Fibroblast of lung (primary cell): Measurements from ENCODE around the gene PLLP. TPM values are rescaled to one million over a fixed set of nuclear protein-coding genes. Genes with fewer than 3 reads are reported as not detected.

Experiments
- DNase-seq, 2 donors: peaks; one replicate each; pipeline versions ENCODE4 v3.0.0 to v3.0.0-alpha.2; 2010; ENCODE audit warnings: low read depth in 2 of 2
- H2AFZ ChIP-seq: 2 replicates; pipeline ENCODE4 v1.5.1; 2012; ENCODE audit warnings: low read length, control low read depth, inconsistent platforms
- H3K27ac ChIP-seq: 2 replicates; pipeline ENCODE4 v1.5.1; 2011; ENCODE audit warnings: low read length, control low read depth; ENCODE audit not compliant: insufficient read depth
- H3K27me3 ChIP-seq: 2 replicates; pipeline ENCODE4 v1.5.1; 2011; ENCODE audit warnings: mild to moderate bottlenecking, low read length; ENCODE audit not compliant: control insufficient read depth, insufficient read depth
- H3K36me3 ChIP-seq: 2 replicates; pipeline ENCODE4 v1.5.1; 2011; ENCODE audit warnings: low read length; ENCODE audit not compliant: control insufficient read depth, insufficient read depth
- H3K4me1 ChIP-seq: 2 replicates; pipeline ENCODE4 v1.5.1; 2011; ENCODE audit warnings: low read length; ENCODE audit not compliant: control insufficient read depth, insufficient read depth; ENCODE audit errors: extremely low read depth
- H3K4me2 ChIP-seq: 2 replicates; pipeline ENCODE4 v1.5.1; 2011; ENCODE audit warnings: low read length, control low read depth; ENCODE audit not compliant: insufficient read depth; ENCODE audit errors: extremely low read depth
- H3K4me3 ChIP-seq, 4 experiments: fragments of 200-600 bp in 1 of 4; sonication (generic) in 1 of 4; replicated peaks in 1 of 4; 2 replicates each; pipeline ENCODE4 v1.5.1; 2011 to 2016; ENCODE audit warnings: low read length in 4 of 4, low read depth in 3 of 4, mild to moderate bottlenecking in 3 of 4, control low read depth in 2 of 4, inconsistent platforms in 1 of 4, mixed read lengths in 1 of 4; ENCODE audit not compliant: insufficient read depth in 1 of 4; ENCODE audit errors: control extremely low read depth in 1 of 4
- H3K79me2 ChIP-seq: 2 replicates; pipeline ENCODE4 v1.5.1; 2012; ENCODE audit warnings: mild to moderate bottlenecking, low read length, inconsistent platforms; ENCODE audit not compliant: control insufficient read depth, insufficient read depth
- H3K9ac ChIP-seq: 2 replicates; pipeline ENCODE4 v1.5.1; 2011; ENCODE audit warnings: mild to moderate bottlenecking, low read length, control low read depth; ENCODE audit not compliant: insufficient read depth
- H3K9me3 ChIP-seq: 2 replicates; pipeline ENCODE4 v1.5.1; 2012; ENCODE audit warnings: low read depth, low read length; ENCODE audit not compliant: control insufficient read depth, insufficient read depth
- H4K20me1 ChIP-seq: 2 replicates; pipeline ENCODE4 v1.5.1; 2011; ENCODE audit warnings: low read length; ENCODE audit not compliant: control insufficient read depth, insufficient read depth; ENCODE audit errors: extremely low read depth
- EZH2 ChIP-seq: IDR thresholded peaks from 2 replicates; pipeline ENCODE4 v1.5.1; 2012; ENCODE audit warnings: low read length, control low read depth, mild to moderate bottlenecking; ENCODE audit errors: missing control alignments
- polyA plus RNA-seq, 2 donors: library from polyadenylated mRNA; depleted of rRNA in 1 of 2; stranded (reverse) in 1 of 2; unstranded in 1 of 2; fragments of >200 nt; gene quantifications; 2 replicates each; pipeline ENCODE4 v1.2.1, GENCODE V29; 2011 to 2012; ENCODE audit warnings: missing spikeins in 1 of 2
- total RNA-seq: library from RNA; depleted of rRNA; stranded (reverse); fragments of >200 nt; gene quantifications from 2 replicates; pipeline ENCODE4 v1.2.1, GENCODE V29; 2014
- TF ChIP-seq, protein P1 (sequence below), 2 donors: IDR thresholded peaks in 1 of 2; conservative IDR thresholded peaks in 1 of 2; 1 replicate in 1 of 2; 2 replicates in 1 of 2; pipeline ENCODE4 v1.5.1; 2011 to 2012; ENCODE audit warnings: low read length in 2 of 2, control low read depth in 1 of 2, inconsistent platforms in 1 of 2, low read depth in 1 of 2, mild to moderate bottlenecking in 1 of 2

Gene PLLP
- total and polyA plus RNA-seq, 2 donors (not counting 1 experiment from before 2014, with no cell fraction given): 0.05 TPM; not detected in 1

DNA sequence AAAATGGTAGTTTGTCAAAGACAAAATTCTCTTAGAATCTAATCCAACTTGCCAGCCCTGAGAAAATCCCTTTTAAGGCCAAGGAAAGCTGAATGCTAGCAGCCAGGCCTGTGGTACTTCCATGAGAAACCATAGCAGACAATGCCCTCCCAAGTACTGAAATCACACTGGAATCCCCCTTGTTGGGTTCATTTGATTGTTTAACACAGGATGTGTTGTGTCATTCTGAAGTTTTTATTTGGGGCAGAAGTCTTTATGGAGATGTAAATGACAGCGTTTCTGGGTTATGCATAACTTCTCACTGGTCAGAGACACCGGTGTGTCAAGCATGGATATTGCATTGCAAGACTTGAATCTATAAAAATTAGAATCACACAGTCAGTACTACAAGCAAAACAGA is 45.4 kb downstream of the PLLP start:
- Histone ChIP-seq H2AFZ (no peak overlapping the region), H3K27ac (no peak overlapping the region), H3K9me3 (no peaks in the 10 kb centered on the region), H3K27me3 (no peaks in the 10 kb centered on the region), H3K4me3 (no peak overlapping the region), H3K4me2 (no peak overlapping the region), H3K36me3 (peaks cover 3% of the 10 kb centered on the region), H3K9ac (no peak overlapping the region), H4K20me1 (no peaks in the 10 kb centered on the region), H3K79me2 (no peaks in the 10 kb centered on the region), H3K4me1 (no peaks in the 10 kb centered on the region)
- DNase-seq: no peak
- no peak for TF ChIP-seq EZH2
- TF ChIP-seq, protein P1, sequence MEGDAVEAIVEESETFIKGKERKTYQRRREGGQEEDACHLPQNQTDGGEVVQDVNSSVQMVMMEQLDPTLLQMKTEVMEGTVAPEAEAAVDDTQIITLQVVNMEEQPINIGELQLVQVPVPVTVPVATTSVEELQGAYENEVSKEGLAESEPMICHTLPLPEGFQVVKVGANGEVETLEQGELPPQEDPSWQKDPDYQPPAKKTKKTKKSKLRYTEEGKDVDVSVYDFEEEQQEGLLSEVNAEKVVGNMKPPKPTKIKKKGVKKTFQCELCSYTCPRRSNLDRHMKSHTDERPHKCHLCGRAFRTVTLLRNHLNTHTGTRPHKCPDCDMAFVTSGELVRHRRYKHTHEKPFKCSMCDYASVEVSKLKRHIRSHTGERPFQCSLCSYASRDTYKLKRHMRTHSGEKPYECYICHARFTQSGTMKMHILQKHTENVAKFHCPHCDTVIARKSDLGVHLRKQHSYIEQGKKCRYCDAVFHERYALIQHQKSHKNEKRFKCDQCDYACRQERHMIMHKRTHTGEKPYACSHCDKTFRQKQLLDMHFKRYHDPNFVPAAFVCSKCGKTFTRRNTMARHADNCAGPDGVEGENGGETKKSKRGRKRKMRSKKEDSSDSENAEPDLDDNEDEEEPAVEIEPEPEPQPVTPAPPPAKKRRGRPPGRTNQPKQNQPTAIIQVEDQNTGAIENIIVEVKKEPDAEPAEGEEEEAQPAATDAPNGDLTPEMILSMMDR (conservative IDR thresholded peaks at IDR 0.05 in 1 of 2, IDR thresholded peaks at IDR 0.05 in 1 of 2; ENCODE audit: low read depth in 1 of 2, low read length in 2 of 2): no peak

DNA sequence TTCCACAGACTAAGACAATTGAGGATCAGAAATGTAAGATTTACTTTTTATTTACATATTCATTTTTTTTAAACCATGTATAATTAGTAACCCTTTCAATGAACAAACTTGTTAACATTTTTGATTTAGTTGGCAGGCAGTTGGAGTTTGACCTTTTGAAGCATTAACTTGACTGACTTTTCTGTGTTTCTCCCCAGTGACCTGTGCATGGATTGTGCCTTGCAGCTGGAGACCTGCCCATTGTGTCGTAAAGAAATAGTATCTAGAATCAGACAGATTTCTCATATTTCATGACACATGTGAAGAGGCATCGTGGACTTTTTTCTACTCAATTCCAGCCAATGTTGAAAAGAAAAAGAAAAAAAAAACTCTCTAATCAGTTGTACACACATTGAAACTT is 45.8 kb downstream of the PLLP start:
- no peaks in the 10 kb centered on the region for H3K27me3 ChIP-seq
- H3K4me3 ChIP-seq: no peak overlapping the region
- H3K9ac ChIP-seq: no peak overlapping the region
- no peak overlapping the region for H3K4me2 ChIP-seq
- peaks cover 3% of the 10 kb centered on the region for H3K36me3 ChIP-seq
- no peak for DNase-seq
- no peak overlapping the region for H2AFZ ChIP-seq
- H4K20me1 ChIP-seq: no peaks in the 10 kb centered on the region
- TF ChIP-seq, protein P1 (conservative IDR thresholded peaks at IDR 0.05 in 1 of 2, IDR thresholded peaks at IDR 0.05 in 1 of 2; ENCODE audit: low read depth in 1 of 2, low read length in 2 of 2): no peak
- no peak for TF ChIP-seq EZH2
- H3K9me3 ChIP-seq: no peaks in the 10 kb centered on the region
- H3K27ac ChIP-seq: no peak overlapping the region
- no peaks in the 10 kb centered on the region for H3K4me1 ChIP-seq
- no peaks in the 10 kb centered on the region for H3K79me2 ChIP-seq

DNA sequence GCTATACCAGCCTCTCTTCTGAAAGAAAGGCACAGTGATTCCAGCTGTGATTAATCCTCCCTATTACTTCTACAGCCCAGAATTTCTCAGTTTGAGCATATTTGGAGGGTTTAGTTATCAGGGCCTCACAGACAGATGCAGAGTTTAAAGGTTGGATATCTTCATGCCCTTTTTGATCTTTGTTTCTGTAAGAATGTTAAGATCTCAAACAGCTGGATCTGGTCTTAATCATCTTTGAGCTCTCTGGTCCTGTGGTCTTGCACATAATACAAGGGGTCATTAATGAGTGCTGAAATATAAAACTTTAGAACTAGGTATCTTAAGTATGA is 48.5 kb downstream of the PLLP start:
- Histone ChIP-seq H3K27me3 (no peaks in the 10 kb centered on the region), H2AFZ (no peak overlapping the region), H3K4me2 (no peak overlapping the region), H3K9ac (no peak overlapping the region), H3K36me3 (peaks cover 3% of the 10 kb centered on the region), H3K4me3 (no peak overlapping the region), H3K27ac (no peak overlapping the region), H3K9me3 (no peaks in the 10 kb centered on the region), H4K20me1 (no peaks in the 10 kb centered on the region), H3K4me1 (no peaks in the 10 kb centered on the region), H3K79me2 (no peaks in the 10 kb centered on the region)
- no peak for TF ChIP-seq EZH2
- TF ChIP-seq, protein P1 (conservative IDR thresholded peaks at IDR 0.05 in 1 of 2, IDR thresholded peaks at IDR 0.05 in 1 of 2; ENCODE audit: low read depth in 1 of 2, low read length in 2 of 2): no peak
- no peak for DNase-seq
